BE2C (cell line): ENCODE measurements around the gene CORO1C.

Experiments
- DNase-seq: peaks from one replicate; pipeline ENCODE4 v3.0.0-alpha.2; 2020
- H3K27me3 ChIP-seq: fragments of 250-450 bp; sonication (Bioruptor Pico); 2 replicates; pipeline ENCODE4 v1.5.1; 2020; ENCODE audit warnings: mild to moderate bottlenecking
- H3K36me3 ChIP-seq: fragments of 250-450 bp; sonication (Bioruptor Pico); 2 replicates; pipeline ENCODE4 v1.5.1; 2020; ENCODE audit warnings: mild to moderate bottlenecking
- H3K4me1 ChIP-seq: fragments of 250-450 bp; sonication (Bioruptor Pico); 2 replicates; pipeline ENCODE4 v1.5.1; 2020
- H3K4me3 ChIP-seq: 2 replicates; pipeline ENCODE4 v1.5.1; 2011; ENCODE audit warnings: low read depth, low read length
- H3K9me3 ChIP-seq: fragments of 250-450 bp; sonication (Bioruptor Pico); 2 replicates; pipeline ENCODE4 v1.5.1; 2020
- TF ChIP-seq, protein P1 (sequence below): IDR thresholded peaks from 2 replicates; pipeline ENCODE4 v1.5.1; 2012; ENCODE audit warnings: mild to moderate bottlenecking, low read depth, low read length

CORO1C gene

DNA sequence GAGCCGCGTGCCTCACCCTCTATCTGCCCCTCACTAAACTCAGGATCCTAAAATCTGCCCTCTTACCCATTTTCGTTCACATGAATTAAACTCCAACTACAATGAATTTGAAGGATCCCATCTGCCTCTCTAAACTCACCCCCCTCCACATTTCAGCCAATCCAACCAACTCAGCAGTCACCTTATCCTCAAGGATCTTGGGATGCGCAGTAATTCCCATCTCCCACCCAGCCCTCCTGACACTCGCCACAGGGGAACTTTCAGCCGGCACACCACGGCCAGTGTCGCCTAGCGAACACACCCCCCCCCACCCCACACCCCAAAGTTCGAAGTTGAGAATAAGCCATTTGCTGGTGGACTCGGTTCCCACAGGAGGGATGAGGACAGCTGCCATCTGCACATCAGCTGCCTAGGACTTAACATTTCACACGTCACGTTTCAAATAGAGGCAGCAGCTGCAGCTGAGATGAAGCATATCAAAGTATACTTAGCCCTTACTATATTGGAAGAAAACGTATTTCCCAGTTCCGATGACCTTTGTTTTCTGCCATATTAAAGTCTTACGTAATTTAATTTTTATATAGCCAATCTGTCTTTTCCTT lies 88.9 kb downstream of the CORO1C start:
- H3K9me3 ChIP-seq, result no peaks in the 10 kb centered on the region
- H3K4me3 ChIP-seq, result no peak overlapping the region
- H3K27me3 ChIP-seq, result no peaks in the 10 kb centered on the region
- H3K36me3 ChIP-seq, result peaks cover 18% of the 10 kb centered on the region
- peaks cover 10% of the 10 kb centered on the region for H3K4me1 ChIP-seq
- TF ChIP-seq, protein P1, sequence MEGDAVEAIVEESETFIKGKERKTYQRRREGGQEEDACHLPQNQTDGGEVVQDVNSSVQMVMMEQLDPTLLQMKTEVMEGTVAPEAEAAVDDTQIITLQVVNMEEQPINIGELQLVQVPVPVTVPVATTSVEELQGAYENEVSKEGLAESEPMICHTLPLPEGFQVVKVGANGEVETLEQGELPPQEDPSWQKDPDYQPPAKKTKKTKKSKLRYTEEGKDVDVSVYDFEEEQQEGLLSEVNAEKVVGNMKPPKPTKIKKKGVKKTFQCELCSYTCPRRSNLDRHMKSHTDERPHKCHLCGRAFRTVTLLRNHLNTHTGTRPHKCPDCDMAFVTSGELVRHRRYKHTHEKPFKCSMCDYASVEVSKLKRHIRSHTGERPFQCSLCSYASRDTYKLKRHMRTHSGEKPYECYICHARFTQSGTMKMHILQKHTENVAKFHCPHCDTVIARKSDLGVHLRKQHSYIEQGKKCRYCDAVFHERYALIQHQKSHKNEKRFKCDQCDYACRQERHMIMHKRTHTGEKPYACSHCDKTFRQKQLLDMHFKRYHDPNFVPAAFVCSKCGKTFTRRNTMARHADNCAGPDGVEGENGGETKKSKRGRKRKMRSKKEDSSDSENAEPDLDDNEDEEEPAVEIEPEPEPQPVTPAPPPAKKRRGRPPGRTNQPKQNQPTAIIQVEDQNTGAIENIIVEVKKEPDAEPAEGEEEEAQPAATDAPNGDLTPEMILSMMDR, result no peak
- no peak for DNase-seq

DNA sequence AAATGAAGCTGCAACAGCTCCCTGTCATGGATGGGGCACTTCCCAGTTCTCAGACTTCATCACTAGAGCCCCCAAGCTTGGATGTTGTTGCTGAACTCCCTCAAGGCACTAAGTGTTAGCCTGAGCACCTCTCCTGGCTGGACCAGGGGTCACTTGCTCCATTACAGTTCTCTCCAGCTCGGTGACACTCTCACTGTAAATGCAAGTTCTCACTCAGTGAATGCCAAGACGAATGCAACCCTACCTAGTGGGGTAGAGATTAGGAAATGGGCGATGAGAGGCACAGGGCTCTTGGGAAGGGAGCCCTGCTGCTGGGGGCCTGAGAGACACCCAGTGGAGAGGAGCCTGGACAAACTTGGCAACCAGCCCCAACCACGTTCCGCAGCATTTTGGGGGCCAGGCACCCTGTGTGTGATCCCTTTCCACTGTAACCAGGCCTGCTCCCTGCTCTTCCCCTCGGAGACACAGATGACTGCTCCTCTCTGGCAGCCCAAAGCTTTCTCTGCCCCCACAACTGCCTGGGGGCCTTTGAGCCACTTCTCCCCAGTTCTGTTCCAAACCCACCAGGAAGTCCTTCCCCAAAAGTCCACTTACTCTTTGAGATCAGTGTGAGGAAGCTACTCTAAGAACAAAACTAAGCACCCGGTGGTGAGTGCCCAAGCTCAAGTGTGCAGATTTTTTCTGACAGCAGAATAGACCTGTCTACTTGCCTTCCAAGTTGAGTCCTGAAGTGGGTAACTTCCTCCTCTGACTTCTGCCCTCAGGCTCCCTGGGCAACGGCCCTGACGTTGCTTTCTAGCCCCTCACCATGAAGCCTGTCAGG lies 89.7 kb downstream of the CORO1C start:
- DNase-seq, result no peak
- peaks cover 11% of the 10 kb centered on the region for H3K36me3 ChIP-seq
- no peak overlapping the region for H3K4me3 ChIP-seq
- H3K27me3 ChIP-seq, result no peaks in the 10 kb centered on the region
- no peaks in the 10 kb centered on the region for H3K9me3 ChIP-seq
- peaks cover 10% of the 10 kb centered on the region for H3K4me1 ChIP-seq
- TF ChIP-seq, protein P1, result no peak

DNA sequence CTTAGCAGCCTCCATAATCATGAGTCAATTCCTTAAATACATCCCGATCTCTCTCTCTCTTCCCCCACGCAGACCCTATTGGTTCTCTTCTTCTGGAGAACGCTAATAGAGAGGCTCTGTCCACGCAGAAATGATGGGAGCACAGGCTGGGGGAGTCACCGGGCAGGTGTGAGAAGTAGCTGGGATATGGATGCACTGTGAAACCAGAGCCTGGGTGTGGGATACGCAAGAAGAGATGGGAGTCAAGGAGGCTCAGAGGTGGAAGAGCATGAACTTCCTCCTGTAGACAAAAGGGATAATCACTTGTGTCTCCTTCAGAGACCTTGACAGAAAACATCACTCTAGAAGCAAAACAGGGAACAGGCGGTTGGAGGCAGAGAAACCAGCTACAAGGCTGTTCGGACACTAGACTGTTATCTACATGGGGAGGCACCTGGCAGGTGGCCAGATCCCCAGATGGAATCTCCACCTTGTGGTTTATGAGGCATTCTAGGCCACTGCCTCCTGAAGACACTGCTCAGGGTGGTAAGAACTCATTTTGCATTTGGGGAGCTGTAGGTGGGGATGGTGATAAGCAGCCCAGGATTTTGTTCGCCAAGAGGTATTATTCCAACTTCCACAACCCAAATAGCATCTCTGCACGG lies 90.4 kb downstream of the CORO1C start:
- Histone ChIP-seq H3K4me3 (no peak overlapping the region), H3K27me3 (no peaks in the 10 kb centered on the region), H3K4me1 (peaks cover 10% of the 10 kb centered on the region), H3K36me3 (peaks cover 6% of the 10 kb centered on the region), H3K9me3 (no peaks in the 10 kb centered on the region)
- TF ChIP-seq, protein P1, result no peak
- DNase-seq, result peak; percentile 56

- no peaks in the 10 kb centered on the region for H3K9me3 ChIP-seq
- TF ChIP-seq, protein P1, result no peak
- peaks cover 12% of the 10 kb centered on the region for H3K4me1 ChIP-seq
Measured at GRCh38 chr12:108638997-108639822, 92.1 kb downstream of the CORO1C start.

DNA sequence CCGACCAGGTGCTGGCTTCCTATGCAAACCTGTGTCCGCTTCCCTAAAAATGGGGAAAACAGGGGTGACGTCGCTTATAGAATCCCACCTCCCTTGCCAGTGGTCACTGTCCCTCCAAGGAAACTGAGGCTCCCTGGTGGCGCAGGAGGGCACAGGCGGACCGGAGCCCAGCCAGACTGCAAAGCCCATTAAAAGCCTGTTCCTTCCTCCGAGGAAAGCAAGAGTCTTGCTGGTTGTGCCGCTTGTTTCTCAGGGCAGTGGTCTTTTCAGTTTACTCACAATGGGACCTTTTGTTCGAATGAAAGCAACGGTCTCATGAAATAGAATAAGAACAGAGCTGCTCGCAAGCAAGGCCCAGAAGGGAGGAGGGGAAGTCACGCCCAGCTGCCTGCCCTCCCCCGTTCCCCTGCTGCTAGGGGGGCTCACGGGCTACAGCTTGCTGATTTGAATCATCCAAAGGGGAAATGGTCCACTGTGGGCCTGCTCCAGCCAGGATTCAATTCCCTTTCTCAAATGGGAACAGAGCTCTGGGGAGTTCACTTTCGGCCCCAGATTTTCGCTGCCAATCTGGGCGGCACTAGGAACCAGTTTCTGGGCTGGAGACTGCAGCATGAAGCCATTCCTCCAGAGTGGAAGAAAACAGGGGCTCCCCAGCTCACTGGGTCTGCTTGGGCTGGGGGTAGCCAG lies 93.0 kb downstream of the CORO1C start:
- no peaks in the 10 kb centered on the region for H3K27me3 ChIP-seq
- H3K4me1 ChIP-seq, result peaks cover 18% of the 10 kb centered on the region
- H3K4me3 ChIP-seq, result no peak overlapping the region
- no peaks in the 10 kb centered on the region for H3K36me3 ChIP-seq
- H3K9me3 ChIP-seq, result no peaks in the 10 kb centered on the region
- TF ChIP-seq, protein P1, result no peak
- no peak for DNase-seq

More at GRCh38 chr12:108638997-108639822, 92.1 kb downstream of the CORO1C start:
- no peak for DNase-seq
- no peaks in the 10 kb centered on the region for H3K27me3 ChIP-seq
- H3K36me3 ChIP-seq, result no peaks in the 10 kb centered on the region
- no peak overlapping the region for H3K4me3 ChIP-seq
